ENCODE data around the gene UNC5C. TPM values are rescaled to one million over a fixed set of nuclear protein-coding genes. Genes with fewer than 3 reads are reported as not detected.

UNC5C gene
- total RNA-seq, 4 donors from 2014 or later: 0.98 to 2.3 (median 1.2) TPM

DNA sequence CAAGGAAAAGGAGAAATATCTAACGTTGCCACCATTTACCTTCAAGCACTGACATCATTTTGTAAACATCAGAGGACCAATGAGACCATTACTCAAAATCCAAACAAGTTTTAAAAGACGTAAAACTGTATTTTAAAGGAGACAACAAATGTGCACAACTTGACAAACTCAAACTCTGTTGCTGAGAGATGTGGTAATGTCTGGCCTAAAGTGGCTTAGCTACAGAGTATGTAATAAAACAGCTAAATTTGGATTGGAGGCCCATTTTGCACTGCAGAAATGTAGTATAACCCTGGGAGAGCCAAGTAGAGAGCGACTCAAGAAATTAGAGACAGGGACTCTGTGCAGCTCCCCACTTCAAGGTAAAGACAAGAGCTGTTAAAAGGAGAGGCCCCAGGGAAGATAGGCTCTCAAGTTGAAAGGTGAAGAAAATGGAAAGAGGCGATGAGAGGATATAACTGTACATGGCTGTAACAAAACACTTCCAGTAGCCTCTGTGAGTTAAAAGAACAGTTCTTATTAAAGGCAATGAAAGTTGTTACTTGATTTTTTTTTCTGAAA, 20.3 kb downstream of the UNC5C start:
- no peak overlapping the region for H3K4me3 ChIP-seq
- H3K9me3 ChIP-seq: no peaks in the 10 kb centered on the region
- TF ChIP-seq, protein P1, sequence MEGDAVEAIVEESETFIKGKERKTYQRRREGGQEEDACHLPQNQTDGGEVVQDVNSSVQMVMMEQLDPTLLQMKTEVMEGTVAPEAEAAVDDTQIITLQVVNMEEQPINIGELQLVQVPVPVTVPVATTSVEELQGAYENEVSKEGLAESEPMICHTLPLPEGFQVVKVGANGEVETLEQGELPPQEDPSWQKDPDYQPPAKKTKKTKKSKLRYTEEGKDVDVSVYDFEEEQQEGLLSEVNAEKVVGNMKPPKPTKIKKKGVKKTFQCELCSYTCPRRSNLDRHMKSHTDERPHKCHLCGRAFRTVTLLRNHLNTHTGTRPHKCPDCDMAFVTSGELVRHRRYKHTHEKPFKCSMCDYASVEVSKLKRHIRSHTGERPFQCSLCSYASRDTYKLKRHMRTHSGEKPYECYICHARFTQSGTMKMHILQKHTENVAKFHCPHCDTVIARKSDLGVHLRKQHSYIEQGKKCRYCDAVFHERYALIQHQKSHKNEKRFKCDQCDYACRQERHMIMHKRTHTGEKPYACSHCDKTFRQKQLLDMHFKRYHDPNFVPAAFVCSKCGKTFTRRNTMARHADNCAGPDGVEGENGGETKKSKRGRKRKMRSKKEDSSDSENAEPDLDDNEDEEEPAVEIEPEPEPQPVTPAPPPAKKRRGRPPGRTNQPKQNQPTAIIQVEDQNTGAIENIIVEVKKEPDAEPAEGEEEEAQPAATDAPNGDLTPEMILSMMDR (IDR thresholded peaks at IDR 0.05): no peak
- TF ChIP-seq POLR2A (IDR thresholded peaks at IDR 0.05) (no peak), EP300 (IDR thresholded peaks at IDR 0.05) (no peak), POLR2AphosphoS5 (IDR thresholded peaks at IDR 0.05) (no peak)
- no peaks in the 10 kb centered on the region for H3K4me1 ChIP-seq
- H3K27ac ChIP-seq: no peak overlapping the region
- no peaks in the 10 kb centered on the region for H3K27me3 ChIP-seq
- H3K36me3 ChIP-seq: no peaks in the 10 kb centered on the region
- 70% methylated on average over 4 of the region's 4 CpGs for WGBS
- no peak for DNase-seq (ENCODE audit: low spot score in 2 of 2)

DNA sequence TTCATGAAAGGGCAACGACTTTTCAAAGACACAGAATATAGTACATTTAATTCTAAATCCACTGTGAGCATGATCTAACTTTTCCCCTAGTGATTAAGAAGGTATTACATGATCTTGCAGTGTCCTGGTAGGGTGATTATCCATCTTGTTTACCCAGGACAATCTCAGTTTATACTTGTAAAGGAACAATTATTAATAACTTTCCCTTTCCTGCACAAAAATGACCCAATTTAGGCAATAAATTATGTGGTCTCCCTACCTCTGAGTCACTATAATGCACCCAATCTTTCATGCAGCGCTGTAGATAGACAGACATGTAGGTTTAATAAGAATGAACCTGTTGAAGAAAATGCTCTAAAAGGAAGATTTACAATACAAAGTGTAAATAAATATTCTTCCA, 22.7 kb downstream of the UNC5C start:
- H3K27ac ChIP-seq: no peak overlapping the region
- no peaks in the 10 kb centered on the region for H3K27me3 ChIP-seq
- TF ChIP-seq, protein P1 (IDR thresholded peaks at IDR 0.05): no peak
- TF ChIP-seq POLR2AphosphoS5 (IDR thresholded peaks at IDR 0.05): no peak
- TF ChIP-seq POLR2A (IDR thresholded peaks at IDR 0.05): no peak
- TF ChIP-seq EP300 (IDR thresholded peaks at IDR 0.05): no peak
- 85% methylated on average over 2 of the region's 2 CpGs for WGBS
- no peaks in the 10 kb centered on the region for H3K4me1 ChIP-seq
- H3K36me3 ChIP-seq: no peaks in the 10 kb centered on the region
- H3K4me3 ChIP-seq: no peak overlapping the region
- DNase-seq (ENCODE audit: low spot score in 2 of 2): no peak
- H3K9me3 ChIP-seq: no peaks in the 10 kb centered on the region

DNA sequence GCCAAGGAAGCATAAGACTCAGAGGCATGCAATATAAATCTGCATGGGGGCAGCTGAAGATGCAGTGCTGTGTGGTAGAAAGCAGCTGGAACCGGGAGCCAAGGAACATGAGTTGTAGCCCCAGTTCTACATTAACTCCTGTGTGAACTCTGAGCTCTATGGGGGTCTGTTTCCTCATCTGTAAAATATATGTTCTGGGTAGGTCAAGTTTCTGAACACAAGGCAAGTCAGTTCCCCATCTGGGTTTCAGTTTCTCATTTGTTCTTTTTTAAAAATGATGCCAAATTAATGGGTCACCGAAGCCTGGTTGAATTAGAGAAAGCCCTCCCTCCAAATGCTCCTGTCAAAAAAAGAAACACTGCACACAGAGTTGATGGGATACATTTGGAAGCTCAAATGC, 24.0 kb downstream of the UNC5C start:
- no peaks in the 10 kb centered on the region for H3K9me3 ChIP-seq
- H3K4me3 ChIP-seq: no peak overlapping the region
- TF ChIP-seq POLR2A (IDR thresholded peaks at IDR 0.05) (no peak), POLR2AphosphoS5 (IDR thresholded peaks at IDR 0.05) (no peak), EP300 (IDR thresholded peaks at IDR 0.05) (no peak)
- TF ChIP-seq, protein P1 (IDR thresholded peaks at IDR 0.05): no peak
- H3K27me3 ChIP-seq: no peaks in the 10 kb centered on the region
- no peak for DNase-seq (ENCODE audit: low spot score in 2 of 2)
- no peak overlapping the region for H3K27ac ChIP-seq
- H3K36me3 ChIP-seq: no peaks in the 10 kb centered on the region
- 63% methylated on average over 2 of the region's 2 CpGs for WGBS
- H3K4me1 ChIP-seq: no peaks in the 10 kb centered on the region

DNA sequence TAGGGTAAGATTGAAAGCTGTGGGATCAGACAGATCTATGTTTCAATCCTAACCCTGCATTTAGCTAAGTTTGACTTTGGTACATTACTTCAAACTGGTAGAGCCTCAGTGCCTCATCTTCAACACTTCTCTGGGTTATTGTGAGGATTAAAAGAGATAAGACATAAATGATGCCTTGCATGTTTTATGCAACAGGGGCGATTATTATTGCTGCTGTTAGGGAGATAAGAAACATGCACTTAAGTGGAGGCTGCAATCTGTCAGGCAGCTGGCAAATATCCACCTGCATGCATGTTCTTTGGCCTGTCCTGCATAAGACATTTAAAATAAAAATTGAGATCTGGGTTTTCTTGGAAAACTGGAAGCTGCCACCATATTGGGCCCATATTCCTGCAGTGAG, 24.6 kb downstream of the UNC5C start:
- Histone ChIP-seq H3K27ac (no peak overlapping the region), H3K4me3 (no peak overlapping the region), H3K36me3 (no peaks in the 10 kb centered on the region), H3K27me3 (no peaks in the 10 kb centered on the region), H3K9me3 (no peaks in the 10 kb centered on the region), H3K4me1 (no peaks in the 10 kb centered on the region)
- DNase-seq (ENCODE audit: low spot score in 2 of 2): no peak
- TF ChIP-seq POLR2AphosphoS5 (IDR thresholded peaks at IDR 0.05) (no peak), POLR2A (IDR thresholded peaks at IDR 0.05) (no peak), EP300 (IDR thresholded peaks at IDR 0.05) (no peak)
- TF ChIP-seq, protein P1 (IDR thresholded peaks at IDR 0.05): no peak
- WGBS: 71% methylated on average over 1 of the region's 1 CpG

DNA sequence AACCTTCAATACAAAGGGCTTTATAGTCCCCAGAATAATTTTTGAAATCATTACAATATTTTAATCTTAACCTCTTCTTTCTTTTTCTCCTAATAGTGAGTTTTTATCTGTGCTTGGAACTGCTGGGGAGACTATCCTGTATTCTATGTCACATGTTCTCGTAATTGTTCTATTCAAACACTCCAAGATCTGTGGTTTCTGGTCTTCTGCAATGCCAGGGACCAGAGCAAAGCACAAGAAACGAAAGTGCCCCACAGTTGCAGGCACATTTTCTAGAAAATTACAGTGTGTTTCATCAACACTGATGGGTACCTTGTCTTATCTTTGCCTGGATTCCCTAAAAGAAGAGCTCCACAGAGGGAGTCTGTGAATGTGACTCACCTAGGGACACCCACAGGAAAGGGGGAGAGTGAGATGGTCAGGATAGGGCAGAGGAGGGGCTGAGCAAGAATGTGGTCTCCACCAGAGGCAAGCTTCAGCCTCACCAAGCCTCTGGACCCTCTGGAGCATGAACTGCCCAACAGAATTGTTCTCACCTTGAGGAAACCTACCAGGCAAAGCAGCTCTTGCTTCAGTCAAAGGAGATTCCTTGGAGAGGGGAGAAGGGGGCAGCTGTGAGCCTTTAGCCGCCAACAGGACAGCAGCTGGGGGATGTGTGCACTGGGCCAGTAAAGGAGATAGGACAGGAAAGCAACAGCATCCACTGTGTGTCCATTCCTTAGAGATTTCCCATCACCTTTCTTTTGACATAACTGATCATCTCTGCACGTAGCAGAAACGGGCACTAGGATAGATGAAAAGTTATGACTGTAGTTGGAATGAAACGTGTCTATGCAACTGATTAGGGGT, 25.9 kb downstream of the UNC5C start:
- Histone ChIP-seq H3K4me1 (no peaks in the 10 kb centered on the region), H3K27me3 (no peaks in the 10 kb centered on the region), H3K4me3 (no peak overlapping the region), H3K36me3 (no peaks in the 10 kb centered on the region), H3K27ac (no peak overlapping the region), H3K9me3 (no peaks in the 10 kb centered on the region)
- no peak for DNase-seq (ENCODE audit: low spot score in 2 of 2)
- 79% methylated on average over 6 of the region's 6 CpGs for WGBS
- TF ChIP-seq, protein P1 (IDR thresholded peaks at IDR 0.05): no peak
- no peak for TF ChIP-seq EP300 (IDR thresholded peaks at IDR 0.05)
- TF ChIP-seq POLR2AphosphoS5 (IDR thresholded peaks at IDR 0.05): no peak
- TF ChIP-seq POLR2A (IDR thresholded peaks at IDR 0.05): no peak
